ENCODE results near the gene RPS10.

The RPS10 gene

GRCh38 chr6:34468378-34468892, 42.6 kb upstream of the RPS10 start:
- H3K4me1 ChIP-seq (ENCODE audit: insufficient read depth, low read length, poor library complexity, severe bottlenecking), result no peaks in the 10 kb centered on the region
- peak overlapping the region; percentile 71; the same call in 1 of the 2 replicates for H2AFZ ChIP-seq (ENCODE audit: low read length)
- no peaks in the 10 kb centered on the region for H3K79me2 ChIP-seq (ENCODE audit: insufficient read depth, low read length)
- H3F3A ChIP-seq (ENCODE audit: low read depth), result no peaks in the 10 kb centered on the region
- no peaks in the 10 kb centered on the region for H3K27me3 ChIP-seq (ENCODE audit: insufficient read depth, low read length, poor library complexity, severe bottlenecking)
- no peak overlapping the region for H3K9ac ChIP-seq (ENCODE audit: low read depth, low read length, poor library complexity, severe bottlenecking)
- no peaks in the 10 kb centered on the region for H3K36me3 ChIP-seq (ENCODE audit: insufficient read depth, low read length)
- no peaks in the 10 kb centered on the region for H3K9me2 ChIP-seq (replicated peaks; ENCODE audit: low read depth, low read length)
- no peaks in the 10 kb centered on the region for H3K9me3 ChIP-seq (ENCODE audit: insufficient read depth, low read depth, low read length)
- TF ChIP-seq, protein P1, sequence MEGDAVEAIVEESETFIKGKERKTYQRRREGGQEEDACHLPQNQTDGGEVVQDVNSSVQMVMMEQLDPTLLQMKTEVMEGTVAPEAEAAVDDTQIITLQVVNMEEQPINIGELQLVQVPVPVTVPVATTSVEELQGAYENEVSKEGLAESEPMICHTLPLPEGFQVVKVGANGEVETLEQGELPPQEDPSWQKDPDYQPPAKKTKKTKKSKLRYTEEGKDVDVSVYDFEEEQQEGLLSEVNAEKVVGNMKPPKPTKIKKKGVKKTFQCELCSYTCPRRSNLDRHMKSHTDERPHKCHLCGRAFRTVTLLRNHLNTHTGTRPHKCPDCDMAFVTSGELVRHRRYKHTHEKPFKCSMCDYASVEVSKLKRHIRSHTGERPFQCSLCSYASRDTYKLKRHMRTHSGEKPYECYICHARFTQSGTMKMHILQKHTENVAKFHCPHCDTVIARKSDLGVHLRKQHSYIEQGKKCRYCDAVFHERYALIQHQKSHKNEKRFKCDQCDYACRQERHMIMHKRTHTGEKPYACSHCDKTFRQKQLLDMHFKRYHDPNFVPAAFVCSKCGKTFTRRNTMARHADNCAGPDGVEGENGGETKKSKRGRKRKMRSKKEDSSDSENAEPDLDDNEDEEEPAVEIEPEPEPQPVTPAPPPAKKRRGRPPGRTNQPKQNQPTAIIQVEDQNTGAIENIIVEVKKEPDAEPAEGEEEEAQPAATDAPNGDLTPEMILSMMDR (conservative IDR thresholded peaks at IDR 0.05; ENCODE audit: low read length), result no peak
- no peak for TF ChIP-seq EZH2phosphoT487 (IDR thresholded peaks at IDR 0.05; ENCODE audit: borderline replicate concordance)
- H4K20me1 ChIP-seq (ENCODE audit: insufficient read depth, low read length, poor library complexity, severe bottlenecking), result no peaks in the 10 kb centered on the region
- H3K4me3 ChIP-seq (ENCODE audit: low read length, poor library complexity, severe bottlenecking), result no peak overlapping the region
- no peak overlapping the region for H3K4me2 ChIP-seq (ENCODE audit: low read depth, low read length, poor library complexity, severe bottlenecking)

DNA sequence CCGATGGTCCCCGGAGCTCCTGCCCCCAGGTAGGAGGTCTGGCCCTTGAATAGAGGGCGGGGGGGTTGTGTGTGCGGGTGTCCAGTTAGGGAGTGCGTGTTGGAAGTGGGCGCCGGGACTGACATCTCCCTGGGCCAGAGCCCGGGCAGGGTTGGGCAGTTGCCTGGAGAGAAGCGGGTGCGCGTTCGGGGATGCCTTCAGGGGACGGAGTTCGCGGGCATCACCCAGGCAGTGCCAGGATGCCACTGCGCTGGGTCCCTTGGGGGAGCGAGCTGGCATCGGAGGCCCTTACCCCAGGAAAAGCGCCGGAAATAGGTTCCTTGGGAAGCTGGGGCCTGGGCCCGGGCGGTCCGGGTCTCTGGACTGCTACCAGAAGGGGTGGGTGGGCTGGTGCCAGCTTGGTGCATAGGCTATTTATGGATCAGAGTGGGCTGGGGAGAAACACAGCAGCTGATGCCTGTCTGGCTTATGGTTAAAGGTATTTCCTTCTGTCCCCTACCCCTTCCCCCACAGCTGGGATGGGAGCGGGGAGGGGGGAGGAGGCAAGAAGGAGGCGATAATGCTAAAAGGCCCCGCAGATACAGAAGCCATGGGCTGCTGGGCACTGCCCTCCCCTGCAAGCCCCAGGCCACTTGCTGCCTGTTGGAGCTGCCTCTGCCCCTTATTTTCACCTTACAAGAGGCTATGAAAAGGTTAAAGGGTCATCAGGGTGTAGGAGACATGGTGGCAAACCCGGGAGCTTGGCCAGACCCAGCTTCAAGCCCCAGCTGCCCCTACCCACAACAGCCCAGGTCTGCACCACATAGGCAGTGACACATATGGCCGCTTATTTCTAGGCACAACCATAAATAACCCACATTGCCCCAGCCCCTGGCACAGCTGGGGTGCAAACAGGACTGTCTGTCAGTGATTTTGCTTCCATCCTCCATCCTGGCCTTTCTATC, 40.6 kb upstream of the RPS10 start:
- no peak overlapping the region for H3K4me3 ChIP-seq (ENCODE audit: low read length, poor library complexity, severe bottlenecking)
- H3K4me1 ChIP-seq (ENCODE audit: insufficient read depth, low read length, poor library complexity, severe bottlenecking), result no peaks in the 10 kb centered on the region
- no peak overlapping the region for H3K4me2 ChIP-seq (ENCODE audit: low read depth, low read length, poor library complexity, severe bottlenecking)
- no peaks in the 10 kb centered on the region for H3K36me3 ChIP-seq (ENCODE audit: insufficient read depth, low read length)
- H3K9me3 ChIP-seq (ENCODE audit: insufficient read depth, low read depth, low read length), result no peaks in the 10 kb centered on the region
- no peak overlapping the region for H2AFZ ChIP-seq (ENCODE audit: low read length)
- no peaks in the 10 kb centered on the region for H3K9me2 ChIP-seq (replicated peaks; ENCODE audit: low read depth, low read length)
- TF ChIP-seq, protein P1 (conservative IDR thresholded peaks at IDR 0.05; ENCODE audit: low read length), result no peak
- TF ChIP-seq EZH2phosphoT487 (IDR thresholded peaks at IDR 0.05; ENCODE audit: borderline replicate concordance), result no peak
- H3K79me2 ChIP-seq (ENCODE audit: insufficient read depth, low read length), result no peaks in the 10 kb centered on the region
- H4K20me1 ChIP-seq (ENCODE audit: insufficient read depth, low read length, poor library complexity, severe bottlenecking), result no peaks in the 10 kb centered on the region
- H3F3A ChIP-seq (ENCODE audit: low read depth), result no peaks in the 10 kb centered on the region
- no peak overlapping the region for H3K9ac ChIP-seq (ENCODE audit: low read depth, low read length, poor library complexity, severe bottlenecking)
- H3K27me3 ChIP-seq (ENCODE audit: insufficient read depth, low read length, poor library complexity, severe bottlenecking), result no peaks in the 10 kb centered on the region

DNA sequence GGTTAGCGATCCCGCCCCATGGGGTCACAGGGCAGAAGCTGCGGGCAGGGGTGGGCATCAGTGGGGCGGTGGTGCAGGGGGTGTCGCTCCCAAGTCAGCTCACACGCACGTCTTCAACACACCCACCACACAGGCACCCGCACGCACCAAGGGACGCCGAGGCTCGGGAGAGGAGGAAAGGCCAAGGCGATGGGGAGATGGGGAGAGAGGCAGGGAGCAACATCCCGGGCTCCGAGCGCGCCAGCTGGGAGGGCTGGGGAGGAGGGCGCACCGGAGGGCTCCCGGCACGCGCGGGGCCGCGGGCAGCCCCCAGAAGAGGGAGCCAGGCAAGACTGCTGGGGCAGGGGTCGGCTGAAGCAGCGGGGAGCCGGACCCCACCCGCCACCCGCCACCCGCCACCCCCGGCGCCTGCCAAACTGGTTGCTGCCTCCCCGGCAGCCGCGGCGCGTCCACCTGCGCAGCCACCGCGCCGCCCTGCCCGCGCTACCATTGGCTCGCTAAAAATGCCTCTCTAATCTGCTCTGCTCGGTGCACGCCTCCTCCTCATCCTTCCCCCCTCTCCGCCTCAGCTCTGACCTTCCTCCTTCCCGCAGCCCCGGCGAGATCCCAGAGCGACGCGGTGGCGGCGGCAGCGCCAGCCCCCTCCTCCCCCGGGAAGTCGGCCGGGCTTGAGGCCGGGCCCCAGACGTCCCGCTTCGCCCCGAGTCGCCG, 39.8 kb upstream of the RPS10 start, which contains the start of gene PACSIN1:
Gene PACSIN1 (plus strand): TSS at position 546 of the 711 bp plus-strand sequence. CDS start 60,230 bp downstream, outside the sequence.
- TF ChIP-seq, protein P1 (conservative IDR thresholded peaks at IDR 0.05; ENCODE audit: low read length), result no peak
- TF ChIP-seq EZH2phosphoT487 (IDR thresholded peaks at IDR 0.05; ENCODE audit: borderline replicate concordance), result no peak
- H3K9ac ChIP-seq (ENCODE audit: low read depth, low read length, poor library complexity, severe bottlenecking), result no peak within 1 kb of the TSS
- no peaks in the 10 kb centered on the region for H3K4me1 ChIP-seq (ENCODE audit: insufficient read depth, low read length, poor library complexity, severe bottlenecking)
- no peaks in the 10 kb centered on the region for H3K9me2 ChIP-seq (replicated peaks; ENCODE audit: low read depth, low read length)
- no peaks in the 10 kb centered on the region for H3K36me3 ChIP-seq (ENCODE audit: insufficient read depth, low read length)
- no peaks in the 10 kb centered on the region for H4K20me1 ChIP-seq (ENCODE audit: insufficient read depth, low read length, poor library complexity, severe bottlenecking)
- H3K9me3 ChIP-seq (ENCODE audit: insufficient read depth, low read depth, low read length), result no peaks in the 10 kb centered on the region
- H3F3A ChIP-seq (ENCODE audit: low read depth), result no peaks in the 10 kb centered on the region
- H3K4me3 ChIP-seq (ENCODE audit: low read length, poor library complexity, severe bottlenecking), result no peak within 1 kb of the TSS
- H2AFZ ChIP-seq (ENCODE audit: low read length), result no peak within 1 kb of the TSS
- H3K27me3 ChIP-seq (ENCODE audit: insufficient read depth, low read length, poor library complexity, severe bottlenecking), result no peaks in the 10 kb centered on the region
- no peaks in the 10 kb centered on the region for H3K79me2 ChIP-seq (ENCODE audit: insufficient read depth, low read length)
- H3K4me2 ChIP-seq (ENCODE audit: low read depth, low read length, poor library complexity, severe bottlenecking), result no peak within 1 kb of the TSS

All from Loucy (cell line).